ENCODE data around the gene PGBD1.

DNA sequence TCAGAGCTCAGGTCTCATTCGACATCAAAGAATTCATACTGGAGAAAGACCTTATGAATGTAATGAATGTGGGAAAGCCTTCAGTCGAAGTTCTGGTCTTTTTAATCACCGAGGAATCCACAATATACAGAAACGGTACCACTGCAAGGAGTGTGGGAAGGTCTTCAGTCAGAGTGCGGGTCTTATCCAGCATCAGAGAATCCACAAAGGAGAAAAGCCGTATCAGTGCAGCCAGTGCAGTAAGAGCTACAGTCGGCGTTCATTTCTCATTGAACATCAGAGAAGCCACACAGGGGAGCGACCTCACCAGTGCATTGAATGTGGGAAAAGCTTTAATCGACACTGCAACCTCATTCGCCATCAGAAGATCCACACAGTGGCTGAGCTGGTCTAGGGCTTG lies 48.6 kb upstream of the PGBD1 start:
- TF ChIP-seq TAF1 (IDR thresholded peaks at IDR 0.05; ENCODE audit: low read depth, low read length) = no peak
- TF ChIP-seq POLR2A (IDR thresholded peaks at IDR 0.05; ENCODE audit: low read depth, low read length) = no peak
- no peak for TF ChIP-seq PAX5 (IDR thresholded peaks at IDR 0.05; ENCODE audit: insufficient read depth, low read length, severe bottlenecking)
- no peak for TF ChIP-seq POLR2AphosphoS5 (IDR thresholded peaks at IDR 0.05; ENCODE audit: low read depth, low read length)
- TF ChIP-seq POU2F2 (IDR thresholded peaks at IDR 0.05; ENCODE audit: low read depth, low read length) = no peak
- no peak for TF ChIP-seq SPI1 (IDR thresholded peaks at IDR 0.05; ENCODE audit: low read depth, low read length)

All from GM12891 (cell line).